ENCODE data around the gene CLCF1.
A peak's percentile ranks its signal among the peaks of the same experiment; 100 is the strongest.

The CLCF1 gene

DNA sequence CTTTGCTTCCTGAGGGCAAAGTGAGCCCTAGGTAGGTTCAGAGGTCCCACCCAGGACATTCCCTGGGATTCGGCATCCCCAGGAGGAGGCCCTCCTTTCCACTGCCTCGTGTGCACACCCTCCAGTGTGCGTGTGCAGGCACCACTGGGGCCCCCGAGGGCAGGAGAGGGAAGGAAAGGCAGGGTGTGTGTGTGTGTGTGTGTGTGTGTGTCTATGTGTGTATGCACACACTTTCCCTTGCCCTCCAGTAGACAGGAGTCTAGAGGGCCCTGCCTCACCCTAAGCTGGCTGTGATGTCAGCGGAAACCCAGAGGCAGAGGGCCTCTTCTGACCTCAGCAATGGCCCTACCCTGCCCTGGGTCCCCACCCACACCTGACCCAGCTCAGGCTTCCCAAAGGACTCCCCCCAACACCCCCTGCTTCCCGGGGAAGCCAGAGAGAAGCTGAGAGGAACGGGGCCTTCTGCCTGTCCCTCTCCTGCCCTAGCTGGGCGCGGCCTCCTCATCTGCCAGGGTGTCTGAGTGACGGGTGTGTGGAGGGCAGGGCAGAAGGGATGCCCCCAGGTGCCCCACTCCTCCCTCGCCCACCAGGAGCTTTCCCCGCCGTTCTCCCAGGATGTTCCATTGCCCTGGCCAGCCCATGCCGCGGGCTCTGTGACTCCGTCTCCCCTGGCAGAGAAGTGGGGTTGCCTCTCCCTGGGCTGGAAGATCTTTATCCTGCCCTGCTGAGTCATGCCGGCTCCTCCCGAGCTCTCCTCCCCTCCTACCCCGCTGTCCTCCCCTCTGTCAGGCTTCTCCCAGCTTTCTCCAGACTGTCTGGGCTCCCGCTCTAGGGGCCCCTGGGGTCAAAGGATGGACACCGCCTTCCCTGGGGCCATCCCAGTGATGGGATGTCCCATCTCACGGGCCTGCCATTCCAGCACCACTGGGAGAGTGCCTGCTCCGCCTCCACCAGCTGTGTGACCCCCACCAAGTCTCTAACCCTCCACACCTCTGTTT, 6.0 kb upstream of the CLCF1 start:
- H3K27ac ChIP-seq = no peak overlapping the region

GRCh38 chr11:67378544-67378943, 5.1 kb upstream of the CLCF1 start:
- TF ChIP-seq CTCF (conservative IDR thresholded peaks at IDR 0.05) = no peak
- no peak overlapping the region for H3K27ac ChIP-seq

More for the DNA sequence above, 6.0 kb upstream of the CLCF1 start:
- no peak for TF ChIP-seq CTCF (conservative IDR thresholded peaks at IDR 0.05)

DNA sequence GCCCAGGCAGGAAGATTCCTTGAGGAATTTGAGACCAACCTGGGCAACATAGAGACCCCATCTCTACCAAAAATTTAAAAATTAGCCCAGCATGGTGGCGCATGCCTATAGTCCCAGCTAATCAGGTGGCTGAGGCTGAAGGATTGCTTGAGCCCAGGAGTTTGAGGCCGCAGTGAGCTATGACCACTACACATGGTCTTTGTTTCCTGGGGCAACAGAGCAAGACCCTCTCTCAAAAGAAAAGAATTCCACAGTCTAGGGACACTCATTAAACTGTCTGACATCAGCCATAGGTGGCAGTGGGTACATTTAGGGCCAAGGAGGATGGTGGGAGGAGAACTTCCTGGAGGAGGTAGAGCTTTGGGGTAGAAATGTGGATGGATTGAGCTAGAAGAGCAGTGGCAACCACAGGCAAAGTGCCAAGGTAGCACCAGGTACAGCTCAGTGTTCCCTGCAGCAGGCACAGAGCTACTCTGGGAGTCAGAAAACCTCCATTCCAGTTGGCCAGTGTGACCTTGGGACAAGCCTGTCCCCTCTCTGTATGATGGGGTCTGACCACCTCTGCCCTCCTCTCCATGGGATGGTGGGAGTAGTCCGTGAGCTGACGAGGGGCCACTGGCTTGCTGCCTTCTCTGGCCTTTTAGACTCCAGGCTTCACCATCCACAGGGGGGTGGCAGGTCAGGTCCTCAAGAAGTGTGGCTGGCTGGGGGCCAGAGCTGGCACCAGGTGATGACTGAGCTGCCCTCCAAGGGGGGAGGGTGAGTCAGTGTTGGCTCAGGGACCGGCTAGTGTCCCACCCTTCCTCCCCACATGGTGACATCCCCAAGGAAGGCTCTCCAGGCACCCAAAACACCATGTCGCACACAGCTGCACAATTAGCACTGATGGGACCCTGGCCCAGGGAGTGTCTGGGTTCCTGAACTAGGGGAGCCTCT, 3.7 kb upstream of the CLCF1 start:
- H3K27ac ChIP-seq = no peak overlapping the region
- TF ChIP-seq CTCF (conservative IDR thresholded peaks at IDR 0.05) = no peak

GRCh38 chr11:67376063-67376820, 2.8 kb upstream of the CLCF1 start:
- H3K27ac ChIP-seq = no peak overlapping the region
- TF ChIP-seq CTCF (conservative IDR thresholded peaks at IDR 0.05) = no peak

GRCh38 chr11:67375320-67376055, 2.1 kb upstream of the CLCF1 start:
- no peak overlapping the region for H3K27ac ChIP-seq
- TF ChIP-seq CTCF (conservative IDR thresholded peaks at IDR 0.05) = no peak

GRCh38 chr11:67374571-67375281, 1.3 kb upstream of the CLCF1 start:
- no peak for TF ChIP-seq CTCF (conservative IDR thresholded peaks at IDR 0.05)

More at GRCh38 chr11:67374571-67375281, 1.3 kb upstream of the CLCF1 start:
- H3K27ac ChIP-seq = peak overlapping the region; percentile 95

Data from VCaP (cell line).